ENCODE results near the gene TNFSF4. TPM values are rescaled to one million over a fixed set of nuclear protein-coding genes. Genes with fewer than 3 reads are reported as not detected.
A peak's percentile ranks its signal among the peaks of the same experiment; 100 is the strongest.

TNFSF4 gene
- total RNA-seq, 3 donors from 2014 or later (not counting 1 experiment from before 2014, with no cell fraction given), result 1.7 to 3.7 (median 2.9) TPM

DNA sequence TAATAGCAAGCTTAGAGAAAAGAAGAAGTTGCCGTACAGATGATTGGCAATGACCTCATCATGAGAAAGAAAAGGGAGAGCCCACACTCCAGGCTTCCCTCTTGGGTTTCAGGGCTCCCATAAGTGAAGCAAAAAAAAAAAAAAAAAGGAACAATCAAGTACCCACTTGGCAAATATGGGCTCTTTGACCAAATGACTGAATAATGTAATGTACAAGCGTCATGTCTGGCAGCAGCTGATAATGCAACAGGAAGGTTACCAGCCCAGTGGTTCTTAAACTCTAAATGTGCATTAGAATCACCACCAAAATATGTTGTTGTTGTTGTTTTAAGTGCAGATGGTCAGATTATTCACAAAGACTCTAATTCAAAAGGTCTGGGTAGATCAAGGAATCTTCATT lies 13.5 kb downstream of the TNFSF4 start:
- Histone ChIP-seq H3K4me1 (ENCODE audit: control insufficient read depth, insufficient read depth, low read length) (peaks cover 15% of the 10 kb centered on the region), H3K27ac (ENCODE audit: low read length) (no peak overlapping the region), H3K36me3 (ENCODE audit: control insufficient read depth, insufficient read depth, low read length) (no peaks in the 10 kb centered on the region), H3K27me3 (ENCODE audit: control insufficient read depth, insufficient read depth, low read length) (no peaks in the 10 kb centered on the region), H3K4me3 (ENCODE audit: low read length) (no peak overlapping the region), H3K9me3 (ENCODE audit: control insufficient read depth, insufficient read depth, low read length) (no peaks in the 10 kb centered on the region)
- WGBS (ENCODE audit: insufficient coverage), result 80% methylated on average over 2 of the region's 2 CpGs
- Mint-ChIP-seq H3K4me3 (no peak overlapping the region), H3K36me3 (no peaks in the 10 kb centered on the region), H3K4me1 (peaks cover 16 to 25% of the 10 kb centered on the region in 2 donors), H3K27me3 (ENCODE audit: low read depth in 2 of 2) (peaks cover 0 to 2% of the 10 kb centered on the region in 2 donors), H3K9me3 (no peaks in the 10 kb centered on the region), H3K27ac (no peak overlapping the region)
- ATAC-seq, result no peak
- DNase-seq, result no peak
- TF ChIP-seq CTCF (IDR thresholded peaks at IDR 0.05), result no peak
- intact Hi-C loops (cut with micrococcal nuclease), result no loop called here

DNA sequence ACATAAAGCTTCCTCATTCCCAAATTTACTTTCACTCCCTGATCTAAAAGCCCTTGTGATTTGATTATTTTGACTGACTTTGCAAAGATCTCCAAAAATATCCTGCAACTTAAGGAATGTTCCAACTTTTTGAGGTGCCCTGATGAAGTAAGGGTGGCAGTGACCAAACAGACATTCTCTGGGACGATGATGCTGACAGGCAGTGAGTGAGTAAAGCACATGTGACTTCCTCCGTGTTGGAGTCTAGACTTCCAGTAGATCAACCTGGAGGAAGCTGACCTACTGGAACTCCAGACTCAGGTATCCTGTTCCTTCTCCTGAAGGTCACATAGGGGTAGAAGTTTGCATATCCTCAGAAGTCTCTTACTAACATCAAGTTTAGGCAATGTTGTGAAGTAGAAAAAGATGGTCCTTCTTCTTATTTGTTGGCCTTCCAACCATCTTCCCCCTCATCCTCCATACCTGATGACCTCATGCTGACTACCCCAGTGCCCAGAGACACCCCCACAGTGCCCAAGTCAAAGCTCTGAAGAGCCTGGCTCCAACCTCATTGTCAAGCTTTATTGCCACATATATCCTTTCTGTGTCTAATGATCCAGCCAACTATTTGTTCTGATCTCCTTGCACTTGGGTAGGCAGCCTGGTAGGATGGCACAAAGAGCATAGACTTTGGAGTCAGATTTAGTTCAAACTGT lies 16.0 kb downstream of the TNFSF4 start:
- 46% methylated on average over 2 of the region's 2 CpGs for WGBS (ENCODE audit: insufficient coverage)
- Histone ChIP-seq H3K27ac (ENCODE audit: low read length) (no peak overlapping the region), H3K4me1 (ENCODE audit: control insufficient read depth, insufficient read depth, low read length) (peaks cover 15% of the 10 kb centered on the region), H3K36me3 (ENCODE audit: control insufficient read depth, insufficient read depth, low read length) (no peaks in the 10 kb centered on the region), H3K4me3 (ENCODE audit: low read length) (no peak overlapping the region), H3K27me3 (ENCODE audit: control insufficient read depth, insufficient read depth, low read length) (no peaks in the 10 kb centered on the region), H3K9me3 (ENCODE audit: control insufficient read depth, insufficient read depth, low read length) (no peaks in the 10 kb centered on the region)
- Mint-ChIP-seq H3K4me1 (peaks cover 11 to 17% of the 10 kb centered on the region in 2 donors), H3K27me3 (ENCODE audit: low read depth in 2 of 2) (peaks cover 0 to 2% of the 10 kb centered on the region in 2 donors), H3K4me3 (no peak overlapping the region), H3K9me3 (no peaks in the 10 kb centered on the region), H3K27ac (no peak overlapping the region), H3K36me3 (no peaks in the 10 kb centered on the region)
- ATAC-seq (no peak), DNase-seq (no peak)
- intact Hi-C loops (cut with micrococcal nuclease), result no loop called here
- TF ChIP-seq CTCF (IDR thresholded peaks at IDR 0.05), result no peak

DNA sequence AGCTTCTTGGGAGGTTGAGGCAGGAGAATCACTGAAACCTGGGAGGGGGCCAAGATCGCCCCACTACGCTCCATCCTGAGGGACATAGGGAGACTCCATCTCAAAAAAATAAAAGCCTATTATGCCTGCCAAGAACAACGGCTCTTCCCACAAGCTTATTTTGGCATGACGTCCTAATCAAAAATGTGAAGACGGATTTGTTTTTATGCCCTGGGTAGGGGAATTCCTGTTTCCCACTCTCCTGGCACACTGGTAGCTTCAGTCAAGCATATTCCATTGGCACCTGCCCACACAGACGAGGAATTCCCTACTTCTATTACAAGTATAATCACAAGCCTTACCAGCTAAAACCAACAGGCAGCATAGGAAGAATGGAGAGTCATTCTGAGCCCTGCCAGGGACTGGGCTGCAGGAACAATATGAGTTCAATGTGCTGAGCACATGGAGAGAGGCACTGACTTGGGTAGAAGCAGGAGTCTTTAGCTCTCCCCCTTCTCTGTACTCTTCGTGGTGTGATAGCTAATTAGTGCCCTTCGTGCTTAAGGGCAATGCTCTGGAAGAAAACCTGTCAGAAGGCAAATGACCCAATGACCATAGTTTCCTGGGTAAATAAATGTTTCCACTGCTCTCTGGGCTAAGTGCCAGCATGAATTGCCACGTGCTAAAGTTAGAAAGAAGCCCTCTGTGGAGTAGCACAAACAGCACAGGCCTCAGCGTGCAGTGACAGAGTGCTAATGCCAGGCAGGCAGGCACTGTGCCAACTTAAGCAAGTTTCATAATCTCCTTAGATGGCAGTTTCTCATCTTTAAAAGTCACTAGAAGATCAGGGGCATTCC lies 16.8 kb downstream of the TNFSF4 start:
- no peak for ATAC-seq
- no peak for TF ChIP-seq CTCF (IDR thresholded peaks at IDR 0.05)
- Histone ChIP-seq H3K9me3 (ENCODE audit: control insufficient read depth, insufficient read depth, low read length) (no peaks in the 10 kb centered on the region), H3K27me3 (ENCODE audit: control insufficient read depth, insufficient read depth, low read length) (no peaks in the 10 kb centered on the region), H3K36me3 (ENCODE audit: control insufficient read depth, insufficient read depth, low read length) (no peaks in the 10 kb centered on the region), H3K27ac (ENCODE audit: low read length) (peak overlapping the region; percentile 7), H3K4me1 (ENCODE audit: control insufficient read depth, insufficient read depth, low read length) (peaks cover 8% of the 10 kb centered on the region), H3K4me3 (ENCODE audit: low read length) (no peak overlapping the region)
- H3K27me3 Mint-ChIP-seq (ENCODE audit: low read depth in 2 of 2), result peaks cover 0 to 2% of the 10 kb centered on the region in 2 donors
- peaks cover 3 to 8% of the 10 kb centered on the region in 2 donors for H3K4me1 Mint-ChIP-seq
- no peaks in the 10 kb centered on the region for H3K36me3 Mint-ChIP-seq
- DNase-seq, result no peak
- no peaks in the 10 kb centered on the region for H3K9me3 Mint-ChIP-seq
- no peak overlapping the region for H3K27ac Mint-ChIP-seq
- intact Hi-C loops (cut with micrococcal nuclease), result no loop called here
- no peak overlapping the region for H3K4me3 Mint-ChIP-seq
- 69% methylated on average over 10 of the region's 10 CpGs for WGBS (ENCODE audit: insufficient coverage)
